Tibial nerve (tissue), 4 donors: ENCODE results near the gene UPK3A.

Experiments
- EP300 ChIP-seq, 2 donors: sonication (generic); formaldehyde crosslinking; IDR thresholded peaks; one replicate each; pipeline ENCODE4 v1.6.1; 2017; ENCODE audit warnings: antibody characterized with exemption in 2 of 2, mild to moderate bottlenecking in 1 of 2
- TF ChIP-seq, protein P1 (sequence below), 5 experiments: fragments of 200-600 bp in 3 of 5; fragments of 450-650 bp in 2 of 5; sonication (generic) in 3 of 5; IDR thresholded peaks; one replicate each; pipeline ENCODE4 v1.5.1; 2016 to 2019; ENCODE audit warnings: antibody characterized with exemption in 5 of 5, mild to moderate bottlenecking in 3 of 5, moderate library complexity in 2 of 5

DNA sequence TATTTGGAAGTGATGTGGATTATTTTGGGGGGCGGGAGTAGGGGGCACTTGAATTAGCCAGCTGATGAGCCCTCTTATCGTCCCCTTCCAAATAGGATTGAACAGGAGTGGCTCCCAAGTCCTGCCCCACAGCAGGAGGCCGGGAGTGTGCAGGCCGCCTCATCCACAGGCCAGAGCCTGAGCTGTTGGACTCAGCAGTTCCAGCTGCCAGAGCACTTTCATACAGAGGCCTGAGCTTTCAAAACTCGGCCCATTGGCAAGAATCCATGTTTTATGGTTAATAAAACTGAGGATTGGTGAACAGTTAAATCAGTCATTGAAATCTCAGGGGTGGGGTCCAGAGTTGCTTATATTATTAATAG lies 34.6 kb downstream of the UPK3A start:
- TF ChIP-seq EP300 (IDR thresholded peaks at IDR 0.05), result no peak
- TF ChIP-seq, protein P1, sequence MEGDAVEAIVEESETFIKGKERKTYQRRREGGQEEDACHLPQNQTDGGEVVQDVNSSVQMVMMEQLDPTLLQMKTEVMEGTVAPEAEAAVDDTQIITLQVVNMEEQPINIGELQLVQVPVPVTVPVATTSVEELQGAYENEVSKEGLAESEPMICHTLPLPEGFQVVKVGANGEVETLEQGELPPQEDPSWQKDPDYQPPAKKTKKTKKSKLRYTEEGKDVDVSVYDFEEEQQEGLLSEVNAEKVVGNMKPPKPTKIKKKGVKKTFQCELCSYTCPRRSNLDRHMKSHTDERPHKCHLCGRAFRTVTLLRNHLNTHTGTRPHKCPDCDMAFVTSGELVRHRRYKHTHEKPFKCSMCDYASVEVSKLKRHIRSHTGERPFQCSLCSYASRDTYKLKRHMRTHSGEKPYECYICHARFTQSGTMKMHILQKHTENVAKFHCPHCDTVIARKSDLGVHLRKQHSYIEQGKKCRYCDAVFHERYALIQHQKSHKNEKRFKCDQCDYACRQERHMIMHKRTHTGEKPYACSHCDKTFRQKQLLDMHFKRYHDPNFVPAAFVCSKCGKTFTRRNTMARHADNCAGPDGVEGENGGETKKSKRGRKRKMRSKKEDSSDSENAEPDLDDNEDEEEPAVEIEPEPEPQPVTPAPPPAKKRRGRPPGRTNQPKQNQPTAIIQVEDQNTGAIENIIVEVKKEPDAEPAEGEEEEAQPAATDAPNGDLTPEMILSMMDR (IDR thresholded peaks at IDR 0.05), result no peak
